G401 (cell line): ENCODE results near the gene ZNF346. TPM values are rescaled to one million over a fixed set of nuclear protein-coding genes. Genes with fewer than 3 reads are reported as not detected.

Experiments used
- total RNA-seq: library from RNA; depleted of rRNA; stranded (reverse); fragments of >200 nt; shearing (Covaris generic); gene quantifications from 2 replicates; pipeline ENCODE4 v1.2.3, GENCODE V29; 2014; rRNA removed

Gene ZNF346
- total RNA-seq, 1 experiment from 2014 or later: 27.5 TPM

Other genes with a start within 250 kb of the ZNF346 start
- gene UNC5A, start 212.1 kb upstream of the ZNF346 start, total RNA-seq: not detected in 2 replicates
- not detected in 2 replicates for gene HK3, start 123.3 kb upstream of the ZNF346 start, total RNA-seq
- 37.2 and 48.4 TPM in 2 replicates for gene UIMC1, start 15.9 kb upstream of the ZNF346 start, total RNA-seq
- gene FGFR4, start 64.2 kb downstream of the ZNF346 start, total RNA-seq: 13.7 and 20.9 TPM in 2 replicates
- gene NSD1, start 111.1 kb downstream of the ZNF346 start, total RNA-seq: 22.4 and 32.1 TPM in 2 replicates